GM19463 (cell line): ENCODE data around the gene TACR2.
"Not testable (repeated sequence)": the region's sequence is repeated elsewhere in the genome, so short reads cannot be mapped to it uniquely, and the experiment has no call there.

Experiments
- ATAC-seq: cut with Tn5 transposase; IDR thresholded peaks from one replicate; pipeline ENCODE4 v1.9.1; 2021; ENCODE audit warnings: mild to moderate bottlenecking, moderate library complexity; ENCODE audit not compliant: unreplicated experiment

The TACR2 gene

GRCh38 chr10:69451209-69451783 is 34.6 kb upstream of the TACR2 start, which contains the start of gene TSPAN15:
Gene TSPAN15, plus strand, starts transcription at chr10:69451465. Its CDS starts 130 bp downstream, at chr10:69451595.
- ATAC-seq: peak; percentile 96

DNA sequence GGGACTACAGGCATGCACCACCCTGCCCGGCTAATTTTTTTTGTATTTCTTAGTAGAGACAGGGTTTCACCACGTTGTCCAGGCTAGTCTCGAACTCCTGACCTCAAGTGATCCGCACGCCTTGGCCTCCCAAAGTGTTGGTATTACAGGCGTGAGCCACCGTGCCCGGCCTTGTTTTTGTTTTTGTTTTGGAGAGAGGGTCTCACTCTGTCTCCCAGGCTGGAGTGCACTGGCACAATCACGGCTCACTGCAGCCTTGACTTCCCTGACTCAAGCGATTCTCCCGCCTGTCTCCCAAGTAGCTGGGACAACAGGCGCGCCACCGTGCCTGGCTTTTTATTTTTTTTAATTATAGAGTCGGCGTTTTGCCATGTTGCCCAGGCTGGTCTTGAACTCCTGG is 33.7 kb upstream of the TACR2 start:
- ATAC-seq: not testable (repeated sequence)

GRCh38 chr10:69449841-69450240 is 33.1 kb upstream of the TACR2 start:
- ATAC-seq: no peak

GRCh38 chr10:69446650-69447151 is 30.0 kb upstream of the TACR2 start:
- no peak for ATAC-seq

DNA sequence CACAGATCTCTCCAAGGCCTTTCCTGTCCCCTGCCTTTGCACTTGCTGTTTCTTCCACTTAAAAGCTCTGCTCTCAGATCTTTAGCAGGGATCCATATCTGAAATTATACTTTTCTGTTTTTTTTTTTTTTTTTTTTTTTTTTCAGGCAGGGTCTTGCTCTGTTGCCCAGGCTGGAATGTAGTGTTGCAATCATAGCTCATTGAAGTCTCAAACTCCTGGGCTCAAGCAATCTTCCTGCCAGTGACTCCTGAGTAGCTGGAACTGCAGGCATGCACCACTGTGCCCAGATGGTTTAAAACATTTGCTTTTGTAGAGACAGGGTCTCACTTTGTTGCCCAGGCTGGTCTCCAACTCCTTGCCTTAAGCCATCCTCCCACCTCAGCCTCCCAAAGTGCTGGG is 29.5 kb upstream of the TACR2 start:
- no peak for ATAC-seq

- ATAC-seq: no peak
Observed at GRCh38 chr10:69445041-69445440, 28.3 kb upstream of the TACR2 start.

DNA sequence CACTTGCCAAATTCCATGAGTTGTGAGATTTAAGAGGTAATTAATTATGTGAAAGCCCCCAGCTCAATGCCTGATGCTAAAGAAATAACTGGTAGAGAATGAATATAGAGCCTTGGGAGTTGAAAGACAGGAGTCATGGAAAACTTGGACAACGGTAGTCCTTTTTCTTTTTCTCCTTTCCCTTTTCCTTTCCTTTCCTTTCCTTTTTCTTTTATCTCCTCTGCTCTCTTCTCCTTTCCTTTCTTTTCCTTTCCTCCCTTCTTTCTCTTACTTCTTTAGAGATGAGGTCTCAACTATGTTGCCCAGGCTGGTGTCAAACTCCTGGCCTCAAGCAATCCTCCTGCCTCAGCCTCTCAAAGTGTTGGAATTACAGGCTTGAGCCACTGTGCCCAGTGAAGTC is 26.6 kb upstream of the TACR2 start:
- ATAC-seq: no peak

DNA sequence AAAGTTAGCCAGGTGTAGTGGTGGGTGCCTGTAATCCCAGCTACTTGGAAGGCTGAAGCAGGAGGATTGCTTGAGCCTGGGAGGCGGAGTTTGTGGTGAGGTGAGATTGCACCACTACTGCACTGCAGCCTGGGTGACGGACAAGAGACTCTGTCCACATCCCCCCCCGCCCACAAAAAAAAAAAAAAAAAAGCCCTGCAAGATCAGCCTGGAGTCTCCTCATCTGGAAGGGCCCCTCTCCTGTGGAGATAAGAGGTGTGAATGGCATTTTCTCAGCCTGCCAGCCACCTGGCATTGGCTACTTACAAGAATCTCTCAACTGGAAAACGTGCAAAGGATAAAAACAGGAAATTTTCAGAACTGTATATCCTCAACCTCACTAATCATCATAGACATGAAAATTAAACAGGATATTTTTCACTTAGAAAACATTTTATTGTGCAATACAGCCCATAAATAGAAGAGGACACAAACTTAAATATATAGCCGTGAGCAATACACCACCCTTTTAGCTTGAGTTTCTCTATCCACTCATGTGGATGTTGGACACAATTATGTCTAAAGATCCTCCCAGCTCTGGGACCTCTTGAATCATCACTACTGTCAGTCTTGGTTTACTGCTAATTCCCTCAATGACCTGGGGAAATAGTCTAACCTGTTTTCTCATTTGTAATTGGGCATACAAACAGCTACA is 23.2 kb upstream of the TACR2 start:
- ATAC-seq: no peak

GRCh38 chr10:69439350-69439739 is 22.6 kb upstream of the TACR2 start:
- ATAC-seq: no peak

- ATAC-seq: no peak
Observed at GRCh38 chr10:69438536-69439349, 22.0 kb upstream of the TACR2 start.

GRCh38 chr10:69437321-69438259 is 20.9 kb upstream of the TACR2 start:
- ATAC-seq: no peak

DNA sequence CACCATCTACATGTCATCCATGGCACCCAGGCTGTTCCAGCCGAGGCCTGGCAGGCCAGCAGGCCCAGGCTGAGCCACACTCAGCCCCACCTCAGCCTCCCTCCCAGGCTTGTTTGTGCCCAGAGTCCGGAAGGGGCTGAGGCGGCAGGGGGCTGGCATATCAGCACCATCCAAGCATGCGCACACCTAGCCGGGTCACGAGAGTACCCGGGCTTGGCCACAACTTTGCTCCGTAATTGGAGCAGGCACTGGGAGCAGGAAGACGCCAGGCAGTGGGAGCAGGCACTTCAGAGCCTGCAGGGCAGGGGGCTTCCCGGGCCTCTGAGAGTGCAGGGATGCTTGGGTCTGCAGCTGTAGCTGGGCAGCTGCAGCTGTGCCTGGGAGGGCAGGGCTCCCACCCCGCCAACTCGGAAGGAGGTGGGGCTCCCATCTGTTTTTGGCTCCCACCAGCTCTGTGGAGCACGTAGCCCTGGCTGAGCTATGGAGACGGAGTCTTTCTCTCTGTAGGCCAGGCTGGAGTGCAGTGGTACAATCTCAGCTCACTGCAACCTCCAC is 19.3 kb upstream of the TACR2 start:
- no peak for ATAC-seq

- no peak for ATAC-seq
Observed at GRCh38 chr10:69434926-69435325, 18.2 kb upstream of the TACR2 start.

DNA sequence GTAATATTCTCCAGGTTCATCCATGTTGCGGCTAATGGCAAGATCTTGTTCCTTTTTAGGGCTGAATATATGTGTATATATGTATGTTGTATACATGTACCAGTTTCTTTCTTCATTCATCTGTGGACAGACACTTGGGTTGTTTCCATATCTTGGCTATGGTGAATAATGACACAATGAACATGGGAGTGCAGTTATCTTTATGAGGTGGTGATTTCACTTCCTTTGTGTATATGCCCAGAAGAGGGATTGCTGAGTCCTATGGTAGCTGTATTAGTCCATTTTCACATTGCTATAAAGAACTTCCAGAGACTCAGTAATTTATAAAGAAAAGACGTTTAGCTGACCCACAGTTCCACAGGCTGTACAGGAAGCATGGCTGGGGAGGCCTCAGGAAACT is 17.5 kb upstream of the TACR2 start:
- ATAC-seq: no peak

DNA sequence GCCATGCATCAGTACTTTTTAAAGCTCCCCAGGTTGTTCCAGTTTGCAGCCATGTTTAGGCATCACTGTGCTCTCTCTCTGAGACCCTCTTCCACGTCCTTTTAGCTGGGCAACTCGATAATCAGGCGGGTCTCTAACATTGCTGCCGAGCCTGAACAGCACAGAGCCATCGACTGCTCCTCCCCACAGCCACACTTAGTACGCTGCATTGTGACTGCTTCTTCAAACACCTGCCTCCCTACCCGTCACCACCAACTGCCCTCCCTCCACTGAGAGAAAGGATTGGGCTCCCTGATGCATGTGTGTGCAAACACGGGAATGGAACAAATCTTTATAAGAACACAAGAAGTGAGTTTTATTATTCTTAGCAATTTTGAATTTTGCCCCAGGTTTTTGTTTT is 11.4 kb upstream of the TACR2 start:
- no peak for ATAC-seq

DNA sequence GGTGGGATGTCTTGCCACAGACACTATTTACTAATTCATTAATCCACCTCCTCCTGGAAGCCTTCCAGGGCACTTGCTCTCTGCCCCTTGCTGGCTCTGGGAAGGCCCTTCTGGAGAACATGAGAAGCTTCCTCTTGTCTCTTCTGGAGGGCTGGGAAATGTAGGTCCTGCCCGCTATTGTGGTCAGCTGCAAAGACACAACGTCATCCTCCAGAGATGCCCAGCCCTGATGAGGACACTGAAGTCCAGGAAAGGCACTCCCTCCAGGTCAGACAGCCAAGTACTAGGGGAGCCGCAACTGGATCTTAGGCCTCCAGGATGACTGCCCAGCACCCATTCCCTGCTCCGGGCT is 9.6 kb upstream of the TACR2 start:
- no peak for ATAC-seq

DNA sequence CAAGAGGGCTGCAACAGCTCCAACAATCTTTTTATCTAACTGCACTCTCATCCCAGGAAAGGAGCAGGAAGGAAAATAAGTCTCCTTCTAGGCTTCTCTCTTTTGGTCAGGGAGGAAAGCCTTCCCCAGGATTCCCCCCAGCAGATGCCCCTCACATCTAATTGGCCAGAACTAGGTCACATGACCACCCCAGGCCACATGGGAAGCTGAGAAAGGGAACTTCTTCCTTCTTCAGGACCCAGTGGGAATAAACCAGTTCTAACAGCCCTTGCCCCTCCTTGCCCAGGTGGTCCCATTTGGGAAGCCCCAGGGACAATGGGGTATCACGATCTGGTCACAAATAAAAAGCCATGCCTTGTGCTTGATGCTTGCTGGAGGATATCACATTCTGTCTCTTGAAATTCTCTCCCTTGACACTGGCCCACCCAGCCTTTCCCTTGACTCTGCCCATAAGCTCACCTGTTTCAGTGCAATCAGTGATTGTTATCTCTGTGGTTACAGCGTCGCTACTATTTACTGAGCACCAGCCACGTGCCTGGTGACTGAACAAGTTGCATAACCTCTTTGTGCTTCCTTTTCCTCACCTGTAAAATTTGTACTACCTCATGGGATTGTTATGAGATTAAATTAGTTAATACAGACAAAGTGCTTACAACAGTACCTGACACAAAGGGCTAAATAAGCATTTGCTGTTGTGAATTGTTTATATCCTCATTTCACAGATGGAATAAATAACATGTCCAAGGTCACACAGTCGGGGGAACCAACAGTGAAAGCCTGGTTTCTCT is 9.0 kb upstream of the TACR2 start:
- no peak for ATAC-seq

- no peak for ATAC-seq
Observed at GRCh38 chr10:69425041-69425440, 8.3 kb upstream of the TACR2 start.

DNA sequence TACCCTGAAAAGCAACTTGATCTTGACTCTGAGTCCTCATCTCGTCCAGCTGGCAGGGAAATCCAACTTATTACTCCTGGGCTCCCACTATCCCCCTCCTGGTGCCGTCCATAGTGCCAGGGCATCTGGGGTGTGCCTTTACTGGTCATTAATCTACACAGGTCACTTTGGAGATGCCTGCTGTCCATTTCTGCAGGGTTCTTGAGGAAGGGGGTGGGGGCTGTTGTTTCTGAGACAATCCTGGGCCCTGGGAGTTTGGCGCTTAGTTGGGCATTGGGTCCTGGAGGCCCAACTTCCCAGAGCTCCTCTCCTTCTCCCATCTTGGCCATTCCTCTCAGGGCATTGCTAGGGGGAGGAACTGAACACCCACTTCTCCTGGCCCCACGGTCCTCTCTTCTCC is 6.0 kb upstream of the TACR2 start:
- no peak for ATAC-seq
